HCT116 (cell line): ENCODE data around the gene CD34. TPM values are rescaled to one million over a fixed set of nuclear protein-coding genes. Genes with fewer than 3 reads are reported as not detected.

Experiments used
- ATAC-seq: fragments of 200-7000 bp; cut with Tn5 transposase; 2 replicates; pipeline ENCODE4 v1.9.1; 2020; ENCODE audit warnings: mild to moderate bottlenecking, moderate library complexity
- BruUV-seq: library from RNA; stranded (reverse); fragments of 400-500 nt; replicated peaks from 2 replicates; lab custom pipeline; 2021; lab: Mats Ljungman, UMichigan
- CTCF ChIA-PET: fragments of 300-600 bp; sonication (Branson Sonifier 250); formaldehyde crosslinking; loops from one replicate; lab custom pipeline; 2021; ENCODE audit warnings: antibody characterized with exemption; lab: Charles Lee
- POLR2A ChIA-PET: fragments of 300-600, 350-600 bp; sonication (Branson Sonifier 250); formaldehyde crosslinking; loops from one replicate; lab custom pipeline; 2021; ENCODE audit warnings: antibody characterized with exemption; lab: Charles Lee
- RAD21 ChIA-PET, 2 experiments: fragments of 300-600 bp; sonication (Branson Sonifier 250); formaldehyde crosslinking; loops; one replicate each; lab custom pipeline; 2023; ENCODE audit warnings: low total read pairs in 2 of 2; ENCODE audit not compliant: uncharacterized antibody in 2 of 2, unreplicated experiment in 2 of 2, low non-redundant PET in 1 of 2; lab: Charles Lee
- DNase-seq: peaks from one replicate; pipeline ENCODE4 v3.0.0-alpha.2; 2010; ENCODE audit warnings: low read depth, low spot score
- H2AFZ ChIP-seq: fragments of 200-600 bp; shearing (Covaris generic), sonication (generic); 2 replicates; pipeline ENCODE4 v1.6.1; 2017; ENCODE audit warnings: low read depth, mixed run types, mixed read lengths, antibody characterized with exemption, low read length; ENCODE audit not compliant: poor library complexity, severe bottlenecking
- H3K27ac ChIP-seq: 2 replicates; pipeline ENCODE4 v1.5.1; 2012; ENCODE audit warnings: low read depth, low read length
- H3K27me3 ChIP-seq: fragments of 200-600 bp; sonication (generic); 2 replicates; pipeline ENCODE4 v1.6.1; 2016; ENCODE audit warnings: mixed run types, low read length, mixed read lengths; ENCODE audit not compliant: insufficient read depth
- H3K36me3 ChIP-seq, 2 experiments: fragments of 200-500 bp in 1 of 2; fragments of 200-600 bp in 1 of 2; sonication (Bioruptor generic) in 1 of 2; sonication (generic) in 1 of 2; 2 replicates each; pipeline versions ENCODE4 v1.5.1 to v1.6.1; 2014 to 2016; ENCODE audit warnings: low read length in 2 of 2, inconsistent platforms in 1 of 2, mixed read lengths in 1 of 2, mixed run types in 1 of 2; ENCODE audit not compliant: insufficient read depth in 2 of 2, control insufficient read depth in 1 of 2
- H3K4me1 ChIP-seq, 2 experiments: fragments of 200-600 bp in 1 of 2; sonication (generic) in 1 of 2; 2 replicates each; pipeline versions ENCODE4 v1.5.1 to v1.6.1; 2012 to 2017; ENCODE audit warnings: low read length in 2 of 2, inconsistent platforms in 1 of 2, mild to moderate bottlenecking in 1 of 2, mixed read lengths in 1 of 2, mixed run types in 1 of 2, moderate library complexity in 1 of 2; ENCODE audit not compliant: insufficient read depth in 2 of 2, control insufficient read depth in 1 of 2
- H3K4me2 ChIP-seq: fragments of 200-600 bp; sonication (generic); 2 replicates; pipeline ENCODE4 v1.6.1; 2017; ENCODE audit warnings: mixed run types, low read length, mixed read lengths
- H3K4me3 ChIP-seq, 2 experiments: fragments of 200-600 bp in 1 of 2; sonication (generic) in 1 of 2; replicated peaks in 1 of 2; 2 replicates each; pipeline ENCODE4 v1.5.1; 2011 to 2016; ENCODE audit warnings: low read length in 2 of 2, control low read depth in 1 of 2, low read depth in 1 of 2, mild to moderate bottlenecking in 1 of 2, mixed read lengths in 1 of 2, mixed run types in 1 of 2
- H3K79me2 ChIP-seq: fragments of 200-600 bp; sonication (generic); 2 replicates; pipeline ENCODE4 v1.6.1; 2017; ENCODE audit warnings: mild to moderate bottlenecking, mixed run types, low read length, moderate library complexity, mixed read lengths; ENCODE audit not compliant: insufficient read depth
- H3K9ac ChIP-seq: fragments of 200-600 bp; sonication (generic); 2 replicates; pipeline ENCODE4 v1.6.1; 2016; ENCODE audit warnings: low read length, mixed read lengths
- H3K9me2 ChIP-seq: fragments of 200-600 bp; sonication (generic), shearing (Covaris generic); 2 replicates; pipeline ENCODE4 v1.6.1; 2017; ENCODE audit warnings: mixed run types, mild to moderate bottlenecking, moderate library complexity; ENCODE audit not compliant: insufficient read depth
- H3K9me3 ChIP-seq, 2 experiments: fragments of 200-500 bp in 1 of 2; fragments of 200-600 bp in 1 of 2; sonication (Bioruptor generic) in 1 of 2; sonication (generic) in 1 of 2; 2 replicates each; pipeline ENCODE4 v1.6.1; 2014 to 2017; ENCODE audit warnings: low read length in 2 of 2, mixed read lengths in 2 of 2, inconsistent platforms in 1 of 2, low read depth in 1 of 2, mild to moderate bottlenecking in 1 of 2, mixed run types in 1 of 2, moderate library complexity in 1 of 2; ENCODE audit not compliant: control insufficient read depth in 1 of 2, insufficient read depth in 1 of 2
- H4K20me1 ChIP-seq: fragments of 200-600 bp; sonication (generic), shearing (Covaris generic); 2 replicates; pipeline ENCODE4 v1.6.1; 2017; ENCODE audit warnings: mixed run types, mild to moderate bottlenecking, moderate library complexity; ENCODE audit not compliant: insufficient read depth
- ATF3 ChIP-seq: IDR thresholded peaks from 2 replicates; pipeline ENCODE4 v1.6.1; 2012
- CBX3 ChIP-seq: IDR thresholded peaks from 2 replicates; pipeline ENCODE4 v1.6.1; 2012; ENCODE audit warnings: low read depth
- CTCF ChIP-seq, 3 experiments: fragments of 200-600 bp in 1 of 3; sonication (generic) in 1 of 3; IDR thresholded peaks in 2 of 3; conservative IDR thresholded peaks in 1 of 3; 2 replicates each; pipeline ENCODE4 v1.5.1; 2012 to 2017; ENCODE audit warnings: low read depth in 2 of 3, low read length in 2 of 3, antibody characterized with exemption in 1 of 3, borderline replicate concordance in 1 of 3, control low read depth in 1 of 3, mild to moderate bottlenecking in 1 of 3, mixed read lengths in 1 of 3, mixed run types in 1 of 3, moderate library complexity in 1 of 3; ENCODE audit not compliant: insufficient read depth in 1 of 3
- FOSL1 ChIP-seq: IDR thresholded peaks from 2 replicates; pipeline ENCODE4 v1.6.1; 2012; ENCODE audit warnings: low read depth
- POLR2A ChIP-seq: IDR thresholded peaks from 2 replicates; pipeline ENCODE4 v1.7.0; 2011; ENCODE audit warnings: borderline replicate concordance; ENCODE audit not compliant: insufficient read depth, insufficient read length; ENCODE audit errors: extremely low read depth
- SIN3A ChIP-seq: IDR thresholded peaks from 2 replicates; pipeline ENCODE4 v1.6.1; 2012; ENCODE audit warnings: low read depth
- intact Hi-C: fragments of 100-400 bp; cut with micrococcal nuclease; formaldehyde crosslinking; loops from 2 replicates; pipeline ENCODE4 v1.10.0; 2022
- total RNA-seq: library from RNA; stranded (reverse); gene quantifications from one replicate; pipeline ENCODE4 v1.2.1, GENCODE V29; 2021; ENCODE audit not compliant: unreplicated experiment

CD34 gene
- total RNA-seq, 1 experiment from 2014 or later = 0.07 TPM

- peaks cover 20% of the 10 kb centered on the region; the same call in 1 of the 2 replicates for H3K27me3 ChIP-seq
- ATAC-seq (no peak), DNase-seq (no peak)
- no peaks in the 10 kb centered on the region for H3K79me2 ChIP-seq
- H3K9me3 ChIP-seq = no peaks in the 10 kb centered on the region
- no peaks in the 10 kb centered on the region for H3K36me3 ChIP-seq
- intact Hi-C loops = no loop called here
- BruUV-seq = no TSS peak
- H3K9me2 ChIP-seq = no peaks in the 10 kb centered on the region
- H3K4me2 ChIP-seq = no peak overlapping the region
- no peak overlapping the region for H3K9ac ChIP-seq
- no peak overlapping the region for H2AFZ ChIP-seq
- TF ChIP-seq FOSL1 (no peak), CBX3 (no peak), CTCF (IDR thresholded peaks at IDR 0.05 in 2 of 3, conservative IDR thresholded peaks at IDR 0.05 in 1 of 3; ENCODE audit: borderline replicate concordance in 1 of 3, insufficient read depth in 1 of 3, low read depth in 2 of 3, low read length in 2 of 3) (no peak), ATF3 (no peak)
- RAD21 ChIA-PET = no interaction called here
- CTCF ChIA-PET = no interaction called here
- H3K27ac ChIP-seq = no peak overlapping the region
- H4K20me1 ChIP-seq = no peaks in the 10 kb centered on the region
- POLR2A ChIA-PET = no interaction called here
- H3K4me1 ChIP-seq = no peaks in the 10 kb centered on the region
- no peak overlapping the region for H3K4me3 ChIP-seq
These were observed 40.7 kb upstream of the CD34 start for GRCh38 chr1:207951652-207952051.

GRCh38 chr1:207950750-207951149 lies 39.8 kb upstream of the CD34 start:
- POLR2A ChIA-PET = no interaction called here

More at GRCh38 chr1:207950750-207951149, 39.8 kb upstream of the CD34 start:
- DNase-seq (no peak), ATAC-seq (no peak)
- Histone ChIP-seq H4K20me1 (no peaks in the 10 kb centered on the region), H3K4me3 (no peak overlapping the region), H2AFZ (no peak overlapping the region), H3K27me3 (peaks cover 20% of the 10 kb centered on the region; the same call in 1 of the 2 replicates), H3K79me2 (no peaks in the 10 kb centered on the region), H3K36me3 (no peaks in the 10 kb centered on the region), H3K9me2 (no peaks in the 10 kb centered on the region), H3K9me3 (no peaks in the 10 kb centered on the region), H3K9ac (no peak overlapping the region), H3K27ac (no peak overlapping the region), H3K4me1 (no peaks in the 10 kb centered on the region), H3K4me2 (no peak overlapping the region)
- no TSS peak for BruUV-seq
- TF ChIP-seq POLR2A (no peak), SIN3A (no peak)
- intact Hi-C loops = no loop called here
- ChIA-PET CTCF (interaction anchor here (1.4 kb wide), 1 partner anchor 13 kb away, joined by 4 read pairs; no protein-coding TSS in a partner anchor), RAD21 (no interaction called here)
